ENCODE measurements around the gene TRIM24.

- TF ChIP-seq POLR2AphosphoS5 (IDR thresholded peaks at IDR 0.05; ENCODE audit: low read depth) = no peak
- no peak for TF ChIP-seq CTCF (IDR thresholded peaks at IDR 0.05; ENCODE audit: insufficient read depth, low read length)
- no peak for TF ChIP-seq REST (IDR thresholded peaks at IDR 0.05; ENCODE audit: insufficient replicate concordance, low read depth)
- TF ChIP-seq GABPA (IDR thresholded peaks at IDR 0.05; ENCODE audit: low read depth) = no peak
Measured at GRCh38 chr7:138468244-138469123, 8.4 kb downstream of the TRIM24 start.
